Measurements from ENCODE around the gene ADAM17.

DNA sequence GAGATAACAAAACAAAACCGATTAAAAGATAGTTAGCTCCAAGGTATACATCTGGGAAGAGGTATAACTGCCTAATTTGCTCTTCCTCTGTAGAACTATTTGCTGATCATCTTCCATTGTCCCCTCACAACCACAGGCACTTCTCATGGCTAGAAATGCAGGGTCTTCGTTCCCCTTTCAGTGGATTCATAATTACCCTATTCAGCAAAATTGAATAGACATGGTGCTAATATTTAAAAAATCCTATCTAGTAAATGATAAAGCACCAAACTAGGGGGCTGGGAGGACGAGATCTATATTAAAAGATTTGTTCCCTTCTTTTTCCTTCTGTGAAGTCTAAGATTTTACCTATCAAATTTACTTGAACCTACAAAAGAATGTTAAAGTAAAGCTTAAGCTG, 30.8 kb upstream of the ADAM17 start:
- TF ChIP-seq, protein P1, sequence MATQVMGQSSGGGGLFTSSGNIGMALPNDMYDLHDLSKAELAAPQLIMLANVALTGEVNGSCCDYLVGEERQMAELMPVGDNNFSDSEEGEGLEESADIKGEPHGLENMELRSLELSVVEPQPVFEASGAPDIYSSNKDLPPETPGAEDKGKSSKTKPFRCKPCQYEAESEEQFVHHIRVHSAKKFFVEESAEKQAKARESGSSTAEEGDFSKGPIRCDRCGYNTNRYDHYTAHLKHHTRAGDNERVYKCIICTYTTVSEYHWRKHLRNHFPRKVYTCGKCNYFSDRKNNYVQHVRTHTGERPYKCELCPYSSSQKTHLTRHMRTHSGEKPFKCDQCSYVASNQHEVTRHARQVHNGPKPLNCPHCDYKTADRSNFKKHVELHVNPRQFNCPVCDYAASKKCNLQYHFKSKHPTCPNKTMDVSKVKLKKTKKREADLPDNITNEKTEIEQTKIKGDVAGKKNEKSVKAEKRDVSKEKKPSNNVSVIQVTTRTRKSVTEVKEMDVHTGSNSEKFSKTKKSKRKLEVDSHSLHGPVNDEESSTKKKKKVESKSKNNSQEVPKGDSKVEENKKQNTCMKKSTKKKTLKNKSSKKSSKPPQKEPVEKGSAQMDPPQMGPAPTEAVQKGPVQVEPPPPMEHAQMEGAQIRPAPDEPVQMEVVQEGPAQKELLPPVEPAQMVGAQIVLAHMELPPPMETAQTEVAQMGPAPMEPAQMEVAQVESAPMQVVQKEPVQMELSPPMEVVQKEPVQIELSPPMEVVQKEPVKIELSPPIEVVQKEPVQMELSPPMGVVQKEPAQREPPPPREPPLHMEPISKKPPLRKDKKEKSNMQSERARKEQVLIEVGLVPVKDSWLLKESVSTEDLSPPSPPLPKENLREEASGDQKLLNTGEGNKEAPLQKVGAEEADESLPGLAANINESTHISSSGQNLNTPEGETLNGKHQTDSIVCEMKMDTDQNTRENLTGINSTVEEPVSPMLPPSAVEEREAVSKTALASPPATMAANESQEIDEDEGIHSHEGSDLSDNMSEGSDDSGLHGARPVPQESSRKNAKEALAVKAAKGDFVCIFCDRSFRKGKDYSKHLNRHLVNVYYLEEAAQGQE (IDR thresholded peaks at IDR 0.05; ENCODE audit: low read depth, low read length): no peak
- TF ChIP-seq NR2C1 (IDR thresholded peaks at IDR 0.05): no peak
- TF ChIP-seq, protein P2, sequence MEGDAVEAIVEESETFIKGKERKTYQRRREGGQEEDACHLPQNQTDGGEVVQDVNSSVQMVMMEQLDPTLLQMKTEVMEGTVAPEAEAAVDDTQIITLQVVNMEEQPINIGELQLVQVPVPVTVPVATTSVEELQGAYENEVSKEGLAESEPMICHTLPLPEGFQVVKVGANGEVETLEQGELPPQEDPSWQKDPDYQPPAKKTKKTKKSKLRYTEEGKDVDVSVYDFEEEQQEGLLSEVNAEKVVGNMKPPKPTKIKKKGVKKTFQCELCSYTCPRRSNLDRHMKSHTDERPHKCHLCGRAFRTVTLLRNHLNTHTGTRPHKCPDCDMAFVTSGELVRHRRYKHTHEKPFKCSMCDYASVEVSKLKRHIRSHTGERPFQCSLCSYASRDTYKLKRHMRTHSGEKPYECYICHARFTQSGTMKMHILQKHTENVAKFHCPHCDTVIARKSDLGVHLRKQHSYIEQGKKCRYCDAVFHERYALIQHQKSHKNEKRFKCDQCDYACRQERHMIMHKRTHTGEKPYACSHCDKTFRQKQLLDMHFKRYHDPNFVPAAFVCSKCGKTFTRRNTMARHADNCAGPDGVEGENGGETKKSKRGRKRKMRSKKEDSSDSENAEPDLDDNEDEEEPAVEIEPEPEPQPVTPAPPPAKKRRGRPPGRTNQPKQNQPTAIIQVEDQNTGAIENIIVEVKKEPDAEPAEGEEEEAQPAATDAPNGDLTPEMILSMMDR (IDR thresholded peaks at IDR 0.05 in 2 of 3, conservative IDR thresholded peaks at IDR 0.05 in 1 of 3; ENCODE audit: control insufficient read depth in 2 of 3, extremely low read depth in 1 of 3, insufficient read depth in 1 of 3, low read depth in 3 of 3, low read length in 3 of 3): no peak
- no peak for TF ChIP-seq ZSCAN29 (IDR thresholded peaks at IDR 0.05)
- no peak for TF ChIP-seq POLR2A (IDR thresholded peaks at IDR 0.05; ENCODE audit: low read depth, low read length)
- TF ChIP-seq, protein P3, sequence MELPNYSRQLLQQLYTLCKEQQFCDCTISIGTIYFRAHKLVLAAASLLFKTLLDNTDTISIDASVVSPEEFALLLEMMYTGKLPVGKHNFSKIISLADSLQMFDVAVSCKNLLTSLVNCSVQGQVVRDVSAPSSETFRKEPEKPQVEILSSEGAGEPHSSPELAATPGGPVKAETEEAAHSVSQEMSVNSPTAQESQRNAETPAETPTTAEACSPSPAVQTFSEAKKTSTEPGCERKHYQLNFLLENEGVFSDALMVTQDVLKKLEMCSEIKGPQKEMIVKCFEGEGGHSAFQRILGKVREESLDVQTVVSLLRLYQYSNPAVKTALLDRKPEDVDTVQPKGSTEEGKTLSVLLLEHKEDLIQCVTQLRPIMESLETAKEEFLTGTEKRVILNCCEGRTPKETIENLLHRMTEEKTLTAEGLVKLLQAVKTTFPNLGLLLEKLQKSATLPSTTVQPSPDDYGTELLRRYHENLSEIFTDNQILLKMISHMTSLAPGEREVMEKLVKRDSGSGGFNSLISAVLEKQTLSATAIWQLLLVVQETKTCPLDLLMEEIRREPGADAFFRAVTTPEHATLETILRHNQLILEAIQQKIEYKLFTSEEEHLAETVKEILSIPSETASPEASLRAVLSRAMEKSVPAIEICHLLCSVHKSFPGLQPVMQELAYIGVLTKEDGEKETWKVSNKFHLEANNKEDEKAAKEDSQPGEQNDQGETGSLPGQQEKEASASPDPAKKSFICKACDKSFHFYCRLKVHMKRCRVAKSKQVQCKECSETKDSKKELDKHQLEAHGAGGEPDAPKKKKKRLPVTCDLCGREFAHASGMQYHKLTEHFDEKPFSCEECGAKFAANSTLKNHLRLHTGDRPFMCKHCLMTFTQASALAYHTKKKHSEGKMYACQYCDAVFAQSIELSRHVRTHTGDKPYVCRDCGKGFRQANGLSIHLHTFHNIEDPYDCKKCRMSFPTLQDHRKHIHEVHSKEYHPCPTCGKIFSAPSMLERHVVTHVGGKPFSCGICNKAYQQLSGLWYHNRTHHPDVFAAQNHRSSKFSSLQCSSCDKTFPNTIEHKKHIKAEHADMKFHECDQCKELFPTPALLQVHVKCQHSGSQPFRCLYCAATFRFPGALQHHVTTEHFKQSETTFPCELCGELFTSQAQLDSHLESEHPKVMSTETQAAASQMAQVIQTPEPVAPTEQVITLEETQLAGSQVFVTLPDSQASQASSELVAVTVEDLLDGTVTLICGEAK (IDR thresholded peaks at IDR 0.05; ENCODE audit: borderline replicate concordance): no peak
- TF ChIP-seq, protein P4, sequence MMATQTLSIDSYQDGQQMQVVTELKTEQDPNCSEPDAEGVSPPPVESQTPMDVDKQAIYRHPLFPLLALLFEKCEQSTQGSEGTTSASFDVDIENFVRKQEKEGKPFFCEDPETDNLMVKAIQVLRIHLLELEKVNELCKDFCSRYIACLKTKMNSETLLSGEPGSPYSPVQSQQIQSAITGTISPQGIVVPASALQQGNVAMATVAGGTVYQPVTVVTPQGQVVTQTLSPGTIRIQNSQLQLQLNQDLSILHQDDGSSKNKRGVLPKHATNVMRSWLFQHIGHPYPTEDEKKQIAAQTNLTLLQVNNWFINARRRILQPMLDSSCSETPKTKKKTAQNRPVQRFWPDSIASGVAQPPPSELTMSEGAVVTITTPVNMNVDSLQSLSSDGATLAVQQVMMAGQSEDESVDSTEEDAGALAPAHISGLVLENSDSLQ (IDR thresholded peaks at IDR 0.05): no peak
- TF ChIP-seq TCF7 (IDR thresholded peaks at IDR 0.05; ENCODE audit: borderline replicate concordance): no peak
- no peak for TF ChIP-seq RAD21 (IDR thresholded peaks at IDR 0.05; ENCODE audit: insufficient read depth, low read depth, low read length)
- TF ChIP-seq EZH2 (IDR thresholded peaks at IDR 0.05; ENCODE audit: borderline replicate concordance, control insufficient read depth, low read depth, low read length): no peak
- TF ChIP-seq NFYB (IDR thresholded peaks at IDR 0.05; ENCODE audit: insufficient read depth, low read depth, low read length): no peak

All from GM12878 (cell line).